GM21526 (cell line): Measurements from ENCODE around the gene HSD17B7.

Experiments
- ATAC-seq: cut with Tn5 transposase; IDR thresholded peaks from one replicate; pipeline ENCODE4 v1.9.1; 2021; ENCODE audit warnings: moderate library complexity; ENCODE audit not compliant: unreplicated experiment, low FRiP score

HSD17B7 gene

GRCh38 chr1:162854245-162854882 lies 63.9 kb downstream of the HSD17B7 start:
- ATAC-seq, result peak; percentile 79

DNA sequence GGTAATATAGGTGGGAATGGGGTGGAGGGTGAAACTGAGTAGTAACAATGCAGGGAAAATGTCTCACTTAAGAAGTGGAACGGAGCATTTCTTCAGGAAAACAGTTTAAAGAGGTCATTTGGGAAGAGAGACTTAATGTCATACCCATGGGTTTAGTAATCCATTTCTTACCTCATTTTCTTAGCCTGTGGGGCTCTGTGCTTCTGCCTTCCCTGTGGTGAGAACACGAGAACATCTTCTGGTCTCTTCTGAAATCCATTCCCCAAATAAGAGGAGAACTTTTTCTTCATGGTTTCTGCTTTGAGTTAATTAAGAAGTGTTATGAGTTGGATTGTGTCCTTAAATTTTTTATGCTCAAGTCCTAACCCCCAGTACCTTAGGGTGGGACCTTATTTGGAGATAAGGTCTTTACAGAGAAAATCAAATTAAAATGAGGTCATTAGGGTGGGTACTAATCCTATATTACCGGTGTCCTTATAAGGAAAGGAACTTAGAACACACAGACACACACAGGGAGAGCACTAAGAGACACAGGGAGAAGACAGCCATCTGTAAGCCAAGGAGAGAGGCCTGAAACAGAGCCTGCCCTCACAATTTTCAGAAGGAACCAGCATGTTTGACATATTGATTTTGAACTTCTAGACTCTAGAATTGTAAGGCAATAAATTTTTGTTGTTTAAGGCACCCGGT lies 65.1 kb downstream of the HSD17B7 start:
- ATAC-seq, result no peak

GRCh38 chr1:162856260-162856659 lies 65.8 kb downstream of the HSD17B7 start:
- ATAC-seq, result no peak

- ATAC-seq, result no peak
These were observed 67.3 kb downstream of the HSD17B7 start for GRCh38 chr1:162857850-162858249.

GRCh38 chr1:162859191-162859590 lies 68.7 kb downstream of the HSD17B7 start:
- no peak for ATAC-seq

DNA sequence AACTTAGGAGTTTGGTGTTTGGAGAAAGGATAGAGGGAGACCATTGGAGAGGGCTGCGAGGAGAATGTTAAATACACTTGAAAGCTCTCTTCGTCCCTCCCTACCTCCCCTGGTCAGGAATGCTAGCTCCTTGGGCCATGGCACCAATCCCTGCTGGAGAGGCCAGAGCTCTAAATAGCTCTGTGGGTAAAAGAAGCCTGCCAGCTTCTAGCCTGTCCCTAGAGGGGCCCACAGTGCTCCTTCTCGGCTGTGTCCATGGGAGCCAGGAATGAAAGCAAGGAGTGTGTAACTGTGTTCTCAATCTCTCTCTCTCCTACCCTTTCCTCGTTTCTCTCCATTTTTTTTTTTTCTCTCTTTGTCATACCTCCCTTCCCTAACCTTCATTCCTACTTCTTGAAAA lies 70.6 kb downstream of the HSD17B7 start, which contains the start of gene CCDC190:
Gene CCDC190, minus strand, starts transcription at position 75 of the 400 bp plus-strand sequence. CDS start 1,529 bp downstream, outside the sequence.
- ATAC-seq, result no peak

DNA sequence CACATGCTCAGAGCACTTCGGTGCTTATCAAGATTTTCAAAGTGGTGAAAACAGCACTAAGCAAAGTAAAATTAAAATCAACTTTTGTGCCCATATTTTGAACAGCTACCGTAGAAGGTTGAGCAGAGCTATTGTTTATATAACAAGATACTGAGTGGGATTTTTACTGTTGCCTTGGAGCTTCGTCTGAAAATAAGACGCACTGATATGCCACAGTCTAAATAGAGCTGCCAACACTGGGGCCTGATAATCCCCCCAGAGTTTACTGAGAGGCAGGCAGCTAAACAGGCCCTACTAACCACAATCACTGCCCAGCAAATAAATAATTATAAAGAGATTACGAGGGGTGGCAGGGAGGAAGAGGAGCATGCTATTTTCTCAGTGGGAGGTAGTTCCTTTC lies 71.1 kb downstream of the HSD17B7 start:
- ATAC-seq, result no peak
